SU-DHL-6 (cell line): Measurements from ENCODE around the gene RFX1.
A peak's percentile ranks its signal among the peaks of the same experiment; 100 is the strongest.

Experiments used
- H2AFZ ChIP-seq: fragments of 200-600 bp; sonication (generic); 2 replicates; pipeline ENCODE4 v1.6.1; 2014; ENCODE audit warnings: low read depth, mild to moderate bottlenecking, moderate library complexity, mixed read lengths, antibody characterized with exemption, low read length; ENCODE audit not compliant: severe bottlenecking
- H3F3A ChIP-seq: fragments of 200-600 bp; shearing (Covaris generic); 2 replicates; pipeline ENCODE4 v1.6.0; 2016; ENCODE audit warnings: antibody characterized with exemption, mild to moderate bottlenecking; ENCODE audit not compliant: insufficient read depth
- H3K27ac ChIP-seq: fragments of 200-600 bp; sonication (generic); 2 replicates; pipeline ENCODE4 v1.5.1; 2016; ENCODE audit warnings: low read depth, mild to moderate bottlenecking, low read length, moderate library complexity, mixed read lengths
- H3K27me3 ChIP-seq: fragments of 200-600 bp; sonication (generic), shearing (Covaris generic); 2 replicates; pipeline ENCODE4 v1.6.0; 2014; ENCODE audit warnings: mild to moderate bottlenecking, low read length
- H3K36me3 ChIP-seq: fragments of 200-600 bp; sonication (generic); 2 replicates; pipeline ENCODE4 v1.6.1; 2014; ENCODE audit warnings: mild to moderate bottlenecking, low read length, mixed read lengths
- H3K4me2 ChIP-seq: fragments of 300-600, 200-600 bp; shearing (Covaris generic), sonication (generic); 2 replicates; pipeline ENCODE4 v1.6.0; 2014; ENCODE audit warnings: low read length, low read depth, mild to moderate bottlenecking; ENCODE audit not compliant: poor library complexity, severe bottlenecking
- H3K4me3 ChIP-seq: fragments of 200-600 bp; sonication (generic); 2 replicates; pipeline ENCODE4 v1.5.1; 2014; ENCODE audit warnings: antibody characterized with exemption, low read length, mild to moderate bottlenecking, mixed read lengths; ENCODE audit not compliant: insufficient read depth, poor library complexity, severe bottlenecking
- H3K79me2 ChIP-seq: fragments of 200-600 bp; sonication (generic); 2 replicates; pipeline ENCODE4 v1.6.1; 2014; ENCODE audit warnings: mild to moderate bottlenecking, low read length, moderate library complexity; ENCODE audit not compliant: insufficient read depth
- H3K9ac ChIP-seq: fragments of 200-600 bp; sonication (generic); 2 replicates; pipeline ENCODE4 v1.7.0; 2014; ENCODE audit warnings: mild to moderate bottlenecking, low read length
- H3K9me2 ChIP-seq: fragments of 200-600 bp; sonication (generic); replicated peaks from 2 replicates; pipeline ENCODE4 v1.6.1; 2014; ENCODE audit warnings: low read length; ENCODE audit not compliant: insufficient read depth
- H3K9me3 ChIP-seq: fragments of 200-600 bp; sonication (generic); 2 replicates; pipeline ENCODE4 v1.6.1; 2014; ENCODE audit warnings: low read length, mixed read lengths; ENCODE audit not compliant: insufficient read depth
- H4K20me1 ChIP-seq: fragments of 200-600 bp; sonication (generic); 2 replicates; pipeline ENCODE4 v1.6.1; 2014; ENCODE audit warnings: low read depth, mild to moderate bottlenecking, antibody characterized with exemption, low read length, moderate library complexity, mixed read lengths
- EZH2phosphoT487 ChIP-seq: fragments of 200-600 bp; sonication (generic), shearing (Covaris generic); conservative IDR thresholded peaks from 2 replicates; pipeline ENCODE4 v1.6.1; 2018; ENCODE audit warnings: mild to moderate bottlenecking, antibody characterized with exemption, low read length, moderate library complexity, mixed read lengths
- TF ChIP-seq, protein P1 (sequence below): fragments of 200-600 bp; sonication (generic); IDR thresholded peaks from one replicate; pipeline ENCODE4 v1.5.1; 2017; ENCODE audit warnings: antibody characterized with exemption, mild to moderate bottlenecking, low read length, moderate library complexity; ENCODE audit not compliant: insufficient read depth, poor library complexity, severe bottlenecking

RFX1 gene

DNA sequence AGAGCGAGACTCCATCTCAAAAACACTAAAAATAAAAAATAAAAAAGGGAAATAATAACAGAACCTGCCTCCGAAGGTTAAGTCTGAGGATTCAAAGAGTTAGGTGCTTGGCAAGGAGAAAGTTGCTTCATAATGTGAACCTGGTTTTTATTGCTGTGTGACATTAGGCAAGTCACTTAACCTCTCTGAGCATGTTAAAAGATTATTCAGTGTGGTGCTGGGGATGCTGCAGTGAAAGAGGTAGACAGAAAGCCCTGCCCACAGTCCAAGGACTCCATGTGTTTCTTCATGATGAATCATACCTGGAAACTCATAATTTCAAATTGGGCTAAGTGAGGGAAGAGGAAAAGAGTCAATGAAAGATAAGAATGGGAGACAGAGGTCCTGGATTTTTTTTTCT is 27.8 kb upstream of the RFX1 start:
- Histone ChIP-seq H3K9ac (no peak overlapping the region), H3K4me2 (no peak overlapping the region), H3K27ac (no peak overlapping the region), H3K36me3 (no peaks in the 10 kb centered on the region), H3F3A (0 out of 2 replicates have a peak, but pooled peaks cover 10% of the 10 kb centered on the region), H3K79me2 (no peaks in the 10 kb centered on the region), H3K9me3 (no peaks in the 10 kb centered on the region), H4K20me1 (no peaks in the 10 kb centered on the region), H3K4me3 (no peak overlapping the region), H3K9me2 (no peaks in the 10 kb centered on the region), H3K27me3 (no peaks in the 10 kb centered on the region), H2AFZ (no peak overlapping the region)
- TF ChIP-seq, protein P1, sequence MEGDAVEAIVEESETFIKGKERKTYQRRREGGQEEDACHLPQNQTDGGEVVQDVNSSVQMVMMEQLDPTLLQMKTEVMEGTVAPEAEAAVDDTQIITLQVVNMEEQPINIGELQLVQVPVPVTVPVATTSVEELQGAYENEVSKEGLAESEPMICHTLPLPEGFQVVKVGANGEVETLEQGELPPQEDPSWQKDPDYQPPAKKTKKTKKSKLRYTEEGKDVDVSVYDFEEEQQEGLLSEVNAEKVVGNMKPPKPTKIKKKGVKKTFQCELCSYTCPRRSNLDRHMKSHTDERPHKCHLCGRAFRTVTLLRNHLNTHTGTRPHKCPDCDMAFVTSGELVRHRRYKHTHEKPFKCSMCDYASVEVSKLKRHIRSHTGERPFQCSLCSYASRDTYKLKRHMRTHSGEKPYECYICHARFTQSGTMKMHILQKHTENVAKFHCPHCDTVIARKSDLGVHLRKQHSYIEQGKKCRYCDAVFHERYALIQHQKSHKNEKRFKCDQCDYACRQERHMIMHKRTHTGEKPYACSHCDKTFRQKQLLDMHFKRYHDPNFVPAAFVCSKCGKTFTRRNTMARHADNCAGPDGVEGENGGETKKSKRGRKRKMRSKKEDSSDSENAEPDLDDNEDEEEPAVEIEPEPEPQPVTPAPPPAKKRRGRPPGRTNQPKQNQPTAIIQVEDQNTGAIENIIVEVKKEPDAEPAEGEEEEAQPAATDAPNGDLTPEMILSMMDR: no peak
- TF ChIP-seq EZH2phosphoT487: no peak

DNA sequence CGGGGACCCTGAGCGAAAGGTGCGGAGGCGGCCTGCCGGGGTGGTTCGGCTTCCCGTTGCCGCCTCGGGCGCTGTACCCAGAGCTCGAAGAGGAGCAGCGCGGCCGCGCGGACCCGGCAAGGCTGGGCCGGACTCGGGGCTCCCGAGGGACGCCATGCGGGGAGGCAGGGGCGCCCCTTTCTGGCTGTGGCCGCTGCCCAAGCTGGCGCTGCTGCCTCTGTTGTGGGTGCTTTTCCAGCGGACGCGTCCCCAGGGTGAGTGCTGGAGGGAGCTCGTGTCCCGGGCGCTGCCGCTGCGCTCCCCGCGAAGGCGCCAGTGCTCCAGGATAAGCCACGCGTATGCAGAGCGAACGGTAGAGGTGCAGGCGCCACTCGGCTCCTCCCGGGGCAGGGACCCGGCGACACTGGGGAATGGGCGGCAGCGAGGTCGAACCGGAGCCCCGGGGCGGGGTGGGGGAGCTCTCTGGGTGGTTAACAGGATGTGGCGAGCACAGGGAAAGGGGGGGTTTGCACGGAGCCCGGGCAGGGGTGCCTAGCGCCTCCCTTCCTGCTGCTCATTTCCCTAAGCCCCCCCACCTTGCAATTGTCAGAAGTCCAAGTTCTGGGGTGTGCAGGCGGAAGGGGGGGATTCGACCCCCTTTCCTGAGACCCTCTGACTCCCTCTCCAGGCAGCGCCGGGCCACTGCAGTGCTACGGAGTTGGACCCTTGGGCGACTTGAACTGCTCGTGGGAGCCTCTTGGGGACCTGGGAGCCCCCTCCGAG is 25.8 kb upstream of the RFX1 start, which contains the start of gene IL27RA:
TSS of gene IL27RA (plus strand) at position 44 of the 762 bp plus-strand sequence. CDS start at position 155, 111 bp downstream.
- no peak for TF ChIP-seq EZH2phosphoT487
- TF ChIP-seq, protein P1: peak; percentile 68
- Histone ChIP-seq H3K79me2 (no peaks in the 10 kb centered on the region), H3K4me2 (peak within 1 kb of the TSS; percentile 70), H4K20me1 (no peaks in the 10 kb centered on the region), H3K27me3 (no peaks in the 10 kb centered on the region), H3K9ac (peak within 1 kb of the TSS; percentile 79), H3K9me3 (no peaks in the 10 kb centered on the region), H3K36me3 (no peaks in the 10 kb centered on the region), H3K27ac (peak within 1 kb of the TSS; percentile 35; the same call in 1 of the 2 replicates), H3K4me3 (peak within 1 kb of the TSS; percentile 73), H3F3A (0 out of 2 replicates have a peak, but pooled peaks cover 10% of the 10 kb centered on the region), H2AFZ (peak within 1 kb of the TSS; percentile 94), H3K9me2 (no peaks in the 10 kb centered on the region)

DNA sequence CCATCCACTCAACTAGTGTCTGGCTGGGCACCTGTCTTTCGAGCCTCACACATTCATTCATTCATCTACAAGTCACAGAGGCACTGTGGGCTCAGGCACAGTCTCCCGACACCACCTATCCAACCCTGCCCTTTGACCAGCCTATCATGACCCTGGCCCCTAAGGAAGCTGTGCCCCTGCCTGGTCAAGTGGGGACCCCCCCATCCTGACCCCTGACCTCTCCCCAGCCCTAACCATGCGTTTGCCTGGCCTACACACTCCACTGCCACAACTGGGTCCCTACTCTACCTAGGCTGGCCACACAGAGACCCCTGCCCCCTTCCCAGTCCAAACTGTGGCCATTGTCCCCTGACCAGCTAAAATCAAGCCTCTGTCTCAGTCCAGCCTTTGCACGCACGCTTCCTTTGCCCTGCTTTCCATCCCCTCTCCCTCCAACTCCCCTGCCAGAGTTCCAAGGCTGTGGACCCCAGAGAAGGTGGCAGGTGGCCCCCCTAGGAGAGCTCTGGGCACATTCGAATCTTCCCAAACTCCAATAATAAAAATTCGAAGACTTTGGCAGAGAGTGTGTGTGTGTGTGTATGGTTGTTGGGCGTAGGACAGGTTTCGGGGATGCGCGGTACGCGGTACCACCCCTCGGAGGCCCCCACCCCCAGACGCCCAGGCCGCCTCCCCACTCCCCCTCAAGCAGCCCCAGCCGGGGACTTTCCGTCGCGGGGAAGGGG is 25.0 kb upstream of the RFX1 start:
- H3K36me3 ChIP-seq: no peaks in the 10 kb centered on the region
- H3K79me2 ChIP-seq: no peaks in the 10 kb centered on the region
- no peaks in the 10 kb centered on the region for H3K27me3 ChIP-seq
- 0 out of 2 replicates have a peak, but pooled peaks cover 10% of the 10 kb centered on the region for H3F3A ChIP-seq
- H3K4me2 ChIP-seq: peak overlapping the region; percentile 70
- H3K4me3 ChIP-seq: peak overlapping the region; percentile 73
- H2AFZ ChIP-seq: peak overlapping the region; percentile 94
- H3K9ac ChIP-seq: peak overlapping the region; percentile 79
- no peak overlapping the region for H3K27ac ChIP-seq
- H3K9me2 ChIP-seq: no peaks in the 10 kb centered on the region
- no peaks in the 10 kb centered on the region for H4K20me1 ChIP-seq
- no peaks in the 10 kb centered on the region for H3K9me3 ChIP-seq
- TF ChIP-seq EZH2phosphoT487: no peak
- TF ChIP-seq, protein P1: no peak
